Measurements from ENCODE around the gene MYO16.

Gene MYO16

GRCh38 chr13:108663710-108664109, 34.3 kb downstream of the MYO16 start:
- DNase-seq (ENCODE audit: low read depth): no peak

- no peak for DNase-seq (ENCODE audit: low read depth)
Measured at GRCh38 chr13:108667205-108667604, 37.8 kb downstream of the MYO16 start.

GRCh38 chr13:108669381-108669780, 40.0 kb downstream of the MYO16 start:
- no peak for DNase-seq (ENCODE audit: low read depth)

GRCh38 chr13:108674346-108674745, 44.9 kb downstream of the MYO16 start:
- no peak for DNase-seq (ENCODE audit: low read depth)

GRCh38 chr13:108674771-108675170, 45.4 kb downstream of the MYO16 start:
- no peak for DNase-seq (ENCODE audit: low read depth)

- DNase-seq (ENCODE audit: low read depth): no peak
Measured at GRCh38 chr13:108676620-108677019, 47.2 kb downstream of the MYO16 start.

GRCh38 chr13:108677806-108678205, 48.4 kb downstream of the MYO16 start:
- DNase-seq (ENCODE audit: low read depth): no peak

- no peak for DNase-seq (ENCODE audit: low read depth)
Measured at GRCh38 chr13:108680011-108680410, 50.6 kb downstream of the MYO16 start.

- no peak for DNase-seq (ENCODE audit: low read depth)
Measured at GRCh38 chr13:108681986-108682575, 52.7 kb downstream of the MYO16 start.

- DNase-seq (ENCODE audit: low read depth): no peak
Measured at GRCh38 chr13:108682714-108683113, 53.3 kb downstream of the MYO16 start.

GRCh38 chr13:108686027-108686426, 56.6 kb downstream of the MYO16 start:
- DNase-seq (ENCODE audit: low read depth): no peak

- no peak for DNase-seq (ENCODE audit: low read depth)
Measured at GRCh38 chr13:108690726-108691125, 61.3 kb downstream of the MYO16 start.

- DNase-seq (ENCODE audit: low read depth): no peak
Measured at GRCh38 chr13:108700422-108701170, 71.2 kb downstream of the MYO16 start.

GRCh38 chr13:108702171-108702570, 72.8 kb downstream of the MYO16 start:
- DNase-seq (ENCODE audit: low read depth): no peak

GRCh38 chr13:108705031-108705430, 75.6 kb downstream of the MYO16 start:
- no peak for DNase-seq (ENCODE audit: low read depth)

- no peak for DNase-seq (ENCODE audit: low read depth)
Measured at GRCh38 chr13:108707584-108707983, 78.2 kb downstream of the MYO16 start.

GRCh38 chr13:108708921-108709320, 79.5 kb downstream of the MYO16 start:
- no peak for DNase-seq (ENCODE audit: low read depth)

- no peak for DNase-seq (ENCODE audit: low read depth)
Measured at GRCh38 chr13:108711386-108711785, 82.0 kb downstream of the MYO16 start.

GRCh38 chr13:108725471-108725870, 96.1 kb downstream of the MYO16 start:
- no peak for DNase-seq (ENCODE audit: low read depth)

GRCh38 chr13:108728370-108728769, 99.0 kb downstream of the MYO16 start:
- DNase-seq (ENCODE audit: low read depth): no peak

GRCh38 chr13:108733022-108733560, 103.7 kb downstream of the MYO16 start:
- no peak for DNase-seq (ENCODE audit: low read depth)

- no peak for DNase-seq (ENCODE audit: low read depth)
Measured at GRCh38 chr13:108734676-108735075, 105.3 kb downstream of the MYO16 start.

- DNase-seq (ENCODE audit: low read depth): no peak
Measured at GRCh38 chr13:108741930-108742329, 112.5 kb downstream of the MYO16 start.

All from stimulated activated CD8-positive, alpha-beta memory T cell treated with anti-CD3 and anti-CD28 coated beads, Interleukin-12 subunit alpha, Interleukin-12 subunit beta, amount 100 ng/mL, for 4 hours (primary cell).